Measurements from ENCODE around the gene EDA.

EDA gene

GRCh38 chrX:70030301-70030767 is 414.4 kb downstream of the EDA start:
- DNase-seq: peak; percentile 55

GRCh38 chrX:70032792-70033191 is 416.9 kb downstream of the EDA start:
- DNase-seq: no peak

- DNase-seq: no peak
These were observed 417.6 kb downstream of the EDA start for GRCh38 chrX:70033348-70034051.

- no peak for DNase-seq
These were observed 418.7 kb downstream of the EDA start for GRCh38 chrX:70034646-70035045.

- no peak for DNase-seq
These were observed 422.6 kb downstream of the EDA start for GRCh38 chrX:70038515-70038914.

GRCh38 chrX:70038951-70039350 is 423.0 kb downstream of the EDA start:
- DNase-seq: no peak

- DNase-seq: no peak
These were observed 423.8 kb downstream of the EDA start for GRCh38 chrX:70039758-70040157.

- no peak for DNase-seq
These were observed 426.1 kb downstream of the EDA start for GRCh38 chrX:70041993-70042392.

GRCh38 chrX:70042399-70043371 is 426.8 kb downstream of the EDA start:
- DNase-seq: no peak

- no peak for DNase-seq
These were observed 427.8 kb downstream of the EDA start for GRCh38 chrX:70043685-70044084.

GRCh38 chrX:70044541-70045245 is 428.8 kb downstream of the EDA start:
- DNase-seq: no peak

GRCh38 chrX:70046978-70047377 is 431.1 kb downstream of the EDA start:
- DNase-seq: no peak

- DNase-seq: no peak
These were observed 433.5 kb downstream of the EDA start for GRCh38 chrX:70049406-70049805.

GRCh38 chrX:70049925-70050324 is 434.0 kb downstream of the EDA start, which contains the start of gene AWAT2:
AWAT2 (minus strand) TSS chrX:70049938; CDS start chrX:70049932, 6 bp downstream.
- no peak for DNase-seq

- DNase-seq: no peak
These were observed 437.1 kb downstream of the EDA start for GRCh38 chrX:70052895-70053615.

- no peak for DNase-seq
These were observed 438.5 kb downstream of the EDA start for GRCh38 chrX:70054391-70054790.

GRCh38 chrX:70062076-70062475 is 446.2 kb downstream of the EDA start, which contains the start of gene OTUD6A:
OTUD6A (plus strand) TSS chrX:70062457; CDS start chrX:70062525, 68 bp downstream.
- no peak for DNase-seq

GRCh38 chrX:70062961-70063550 is 447.1 kb downstream of the EDA start:
- no peak for DNase-seq

- no peak for DNase-seq
These were observed 450.7 kb downstream of the EDA start for GRCh38 chrX:70066646-70067045.

- DNase-seq: no peak
These were observed 463.4 kb downstream of the EDA start for GRCh38 chrX:70079297-70079696.

GRCh38 chrX:70079870-70080269 is 464.0 kb downstream of the EDA start:
- no peak for DNase-seq

GRCh38 chrX:70082723-70083122 is 466.8 kb downstream of the EDA start:
- DNase-seq: no peak

Measured in left hindlimb (tissue), 1 donor.